Choroid plexus epithelial cell (primary cell): Measurements from ENCODE around the gene RLF.

ENCODE experiments used
- DNase-seq: peaks from one replicate; pipeline ENCODE4 v3.0.0-alpha.2; 2010; ENCODE audit warnings: low read depth
- H3K4me3 ChIP-seq: 2 replicates; pipeline ENCODE4 v1.5.1; 2011; ENCODE audit warnings: low read depth, mild to moderate bottlenecking, control low read depth, low read length, moderate library complexity
- CTCF ChIP-seq: conservative IDR thresholded peaks from 2 replicates; pipeline ENCODE4 v1.5.1; 2011; ENCODE audit warnings: low read depth, mild to moderate bottlenecking, control low read depth, inconsistent platforms, low read length, moderate library complexity

The RLF gene

GRCh38 chr1:40267767-40268187, 106.6 kb downstream of the RLF start:
- DNase-seq: peak; percentile 94
- H3K4me3 ChIP-seq: no peak overlapping the region
- TF ChIP-seq CTCF: no peak

GRCh38 chr1:40268211-40268610, 107.0 kb downstream of the RLF start:
- DNase-seq: no peak
- no peak overlapping the region for H3K4me3 ChIP-seq
- TF ChIP-seq CTCF: no peak

GRCh38 chr1:40270152-40270834, 109.1 kb downstream of the RLF start:
- no peak for TF ChIP-seq CTCF
- no peak overlapping the region for H3K4me3 ChIP-seq
- no peak for DNase-seq

GRCh38 chr1:40272653-40273213, 111.5 kb downstream of the RLF start:
- no peak overlapping the region for H3K4me3 ChIP-seq

GRCh38 chr1:40273547-40274166, 112.5 kb downstream of the RLF start:
- DNase-seq: no peak
- no peak for TF ChIP-seq CTCF
- no peak overlapping the region for H3K4me3 ChIP-seq

More at GRCh38 chr1:40272653-40273213, 111.5 kb downstream of the RLF start:
- no peak for TF ChIP-seq CTCF
- DNase-seq: no peak

- no peak for DNase-seq
- no peak for TF ChIP-seq CTCF
- no peak overlapping the region for H3K4me3 ChIP-seq
Measured at GRCh38 chr1:40274331-40274730, 113.1 kb downstream of the RLF start.
